WTC11 (cell line): Measurements from ENCODE around the gene CEP63. TPM values are rescaled to one million over a fixed set of nuclear protein-coding genes. Genes with fewer than 3 reads are reported as not detected.

Experiments used
- ATAC-seq: fragments of 200-7000 bp; cut with Tn5 transposase; 2 replicates; pipeline ENCODE4 v1.10.0; 2021; ENCODE audit warnings: mild to moderate bottlenecking, moderate library complexity
- CTCF ChIA-PET: fragments of 300-600 bp; sonication (Branson Sonifier 250); formaldehyde crosslinking; loops from one replicate; lab custom pipeline; 2021; ENCODE audit warnings: antibody characterized with exemption; lab: Charles Lee
- POLR2A ChIA-PET: fragments of 350-600 bp; sonication (Branson Sonifier 250); formaldehyde crosslinking; loops from one replicate; lab custom pipeline; 2021; ENCODE audit warnings: antibody characterized with exemption; lab: Charles Lee
- DNase-seq: peaks from one replicate; pipeline ENCODE4 v3.0.0; 2021; ENCODE audit warnings: low spot score
- H3K27ac Mint-ChIP-seq: 2 replicates; pipeline ENCODE4 v1.8.0; 2021; ENCODE audit warnings: mixed read lengths
- H3K27me3 Mint-ChIP-seq: 2 replicates; pipeline ENCODE4 v1.8.0; 2021; ENCODE audit warnings: low read depth, mild to moderate bottlenecking, moderate library complexity, mixed read lengths
- H3K36me3 Mint-ChIP-seq: 2 replicates; pipeline ENCODE4 v1.8.0; 2021; ENCODE audit warnings: mixed read lengths
- H3K4me1 Mint-ChIP-seq: 2 replicates; pipeline ENCODE4 v1.8.0; 2022; ENCODE audit warnings: mixed read lengths
- H3K4me3 Mint-ChIP-seq: 2 replicates; pipeline ENCODE4 v1.8.0; 2021; ENCODE audit warnings: mild to moderate bottlenecking, moderate library complexity, mixed read lengths
- H3K9me3 Mint-ChIP-seq: 2 replicates; pipeline ENCODE4 v1.8.0; 2021; ENCODE audit warnings: mixed read lengths
- CDX4 ChIP-seq: fragments of 250-450 bp; sonication (Bioruptor Pico); IDR thresholded peaks from 2 replicates; pipeline ENCODE4 v1.9.0; 2021; ENCODE audit warnings: moderate library complexity, mild to moderate bottlenecking, inconsistent platforms, borderline replicate concordance
- CREB1 ChIP-seq: sonication (generic); formaldehyde crosslinking; IDR thresholded peaks from 2 replicates; pipeline ENCODE4 v1.8.0; 2023; ENCODE audit warnings: mild to moderate bottlenecking, missing genetic modification reagents
- ELF4 ChIP-seq: sonication (generic); formaldehyde crosslinking; IDR thresholded peaks from 2 replicates; pipeline ENCODE4 v1.8.1; 2022; ENCODE audit warnings: low read depth, mild to moderate bottlenecking, moderate library complexity, missing genetic modification reagents
- FOXJ3 ChIP-seq: sonication (generic); formaldehyde crosslinking; IDR thresholded peaks from 2 replicates; pipeline ENCODE4 v1.9.0; 2021; ENCODE audit warnings: missing genetic modification reagents, mild to moderate bottlenecking, borderline replicate concordance
- FOXK1 ChIP-seq: sonication (generic); formaldehyde crosslinking; IDR thresholded peaks from 2 replicates; pipeline ENCODE4 v1.8.0; 2022; ENCODE audit warnings: mild to moderate bottlenecking, moderate library complexity, missing genetic modification reagents
- FOXP1 ChIP-seq: sonication (generic); formaldehyde crosslinking; IDR thresholded peaks from 2 replicates; pipeline ENCODE4 v1.8.0; 2022; ENCODE audit warnings: missing genetic modification reagents, mild to moderate bottlenecking, moderate library complexity, borderline replicate concordance
- GABPB1 ChIP-seq: sonication (generic); formaldehyde crosslinking; IDR thresholded peaks from 2 replicates; pipeline ENCODE4 v1.8.1; 2023; ENCODE audit warnings: mild to moderate bottlenecking, missing genetic modification reagents
- IRF1 ChIP-seq: sonication (generic); formaldehyde crosslinking; IDR thresholded peaks from 2 replicates; pipeline ENCODE4 v1.8.0; 2023; ENCODE audit warnings: missing genetic modification reagents
- IRF2 ChIP-seq: sonication (generic); formaldehyde crosslinking; IDR thresholded peaks from 2 replicates; pipeline ENCODE4 v1.8.0; 2022; ENCODE audit warnings: low read depth, missing genetic modification reagents, borderline replicate concordance
- NR3C1 ChIP-seq: sonication (generic); formaldehyde crosslinking; conservative IDR thresholded peaks from 2 replicates; pipeline ENCODE4 v1.8.1; 2023; ENCODE audit warnings: low read depth, mild to moderate bottlenecking, missing genetic modification reagents
- OVOL2 ChIP-seq: fragments of 250-450 bp; sonication (Bioruptor Pico); IDR thresholded peaks from 2 replicates; pipeline ENCODE4 v1.9.0; 2021; ENCODE audit warnings: mild to moderate bottlenecking, borderline replicate concordance
- PRDM15 ChIP-seq: sonication (generic); formaldehyde crosslinking; IDR thresholded peaks from 2 replicates; pipeline ENCODE4 v1.8.0; 2022; ENCODE audit warnings: missing genetic modification reagents
- RORB ChIP-seq: fragments of 250-450 bp; sonication (Bioruptor Pico); IDR thresholded peaks from 2 replicates; pipeline ENCODE4 v1.9.0; 2021; ENCODE audit warnings: mild to moderate bottlenecking
- ZMAT4 ChIP-seq: fragments of 250-450 bp; sonication (Bioruptor Pico); IDR thresholded peaks from 2 replicates; pipeline ENCODE4 v1.9.0; 2021; ENCODE audit warnings: mild to moderate bottlenecking
- ZNF232 ChIP-seq: sonication (generic); formaldehyde crosslinking; IDR thresholded peaks from 2 replicates; pipeline ENCODE4 v1.8.0; 2022; ENCODE audit warnings: mild to moderate bottlenecking, missing genetic modification reagents
- ZNF512 ChIP-seq: sonication (generic); formaldehyde crosslinking; IDR thresholded peaks from 2 replicates; pipeline ENCODE4 v1.8.1; 2022; ENCODE audit warnings: missing genetic modification reagents, borderline replicate concordance
- total RNA-seq: library from RNA; stranded (reverse); gene quantifications from 3 replicates; pipeline ENCODE4 v1.2.3, GENCODE V29; 2021
- TF ChIP-seq, protein P1 (sequence below): fragments of 250-450 bp; sonication (Bioruptor Pico); IDR thresholded peaks from 2 replicates; pipeline ENCODE4 v1.9.0; 2021; ENCODE audit warnings: mild to moderate bottlenecking
- TF ChIP-seq, protein P2 (sequence below): sonication (generic); formaldehyde crosslinking; IDR thresholded peaks from 2 replicates; pipeline ENCODE4 v1.8.1; 2023; ENCODE audit warnings: mild to moderate bottlenecking, missing genetic modification reagents, moderate library complexity
- TF ChIP-seq, protein P3 (sequence below): sonication (generic); formaldehyde crosslinking; IDR thresholded peaks from 2 replicates; pipeline ENCODE4 v1.8.0; 2022; ENCODE audit warnings: mild to moderate bottlenecking, missing genetic modification reagents

The CEP63 gene
- total RNA-seq, 1 experiment from 2014 or later: 28.0 TPM

- no peaks in the 10 kb centered on the region for H3K36me3 Mint-ChIP-seq
- no peak for DNase-seq
- no peaks in the 10 kb centered on the region for H3K27me3 Mint-ChIP-seq
- CTCF ChIA-PET: interaction anchor here (0.8 to 1.5 kb wide), 5 partner anchors 7 to 159 kb away, joined by 3 to 5 read pairs (median 4); no protein-coding TSS in a partner anchor
- no peak overlapping the region for H3K27ac Mint-ChIP-seq
- POLR2A ChIA-PET: interaction anchor here (1.0 kb wide), 1 partner anchor 94 kb away, joined by 9 read pairs; no protein-coding TSS in a partner anchor
- TF ChIP-seq ELF4 (CRISPR knock-in tag): no peak
- no peak for TF ChIP-seq PRDM15
- TF ChIP-seq FOXJ3: no peak
- no peak for TF ChIP-seq CDX4 (CRISPR knock-in tag)
- no peak for TF ChIP-seq ZNF512 (CRISPR knock-in tag)
- no peak for TF ChIP-seq IRF1 (CRISPR knock-in tag)
- TF ChIP-seq, protein P1, sequence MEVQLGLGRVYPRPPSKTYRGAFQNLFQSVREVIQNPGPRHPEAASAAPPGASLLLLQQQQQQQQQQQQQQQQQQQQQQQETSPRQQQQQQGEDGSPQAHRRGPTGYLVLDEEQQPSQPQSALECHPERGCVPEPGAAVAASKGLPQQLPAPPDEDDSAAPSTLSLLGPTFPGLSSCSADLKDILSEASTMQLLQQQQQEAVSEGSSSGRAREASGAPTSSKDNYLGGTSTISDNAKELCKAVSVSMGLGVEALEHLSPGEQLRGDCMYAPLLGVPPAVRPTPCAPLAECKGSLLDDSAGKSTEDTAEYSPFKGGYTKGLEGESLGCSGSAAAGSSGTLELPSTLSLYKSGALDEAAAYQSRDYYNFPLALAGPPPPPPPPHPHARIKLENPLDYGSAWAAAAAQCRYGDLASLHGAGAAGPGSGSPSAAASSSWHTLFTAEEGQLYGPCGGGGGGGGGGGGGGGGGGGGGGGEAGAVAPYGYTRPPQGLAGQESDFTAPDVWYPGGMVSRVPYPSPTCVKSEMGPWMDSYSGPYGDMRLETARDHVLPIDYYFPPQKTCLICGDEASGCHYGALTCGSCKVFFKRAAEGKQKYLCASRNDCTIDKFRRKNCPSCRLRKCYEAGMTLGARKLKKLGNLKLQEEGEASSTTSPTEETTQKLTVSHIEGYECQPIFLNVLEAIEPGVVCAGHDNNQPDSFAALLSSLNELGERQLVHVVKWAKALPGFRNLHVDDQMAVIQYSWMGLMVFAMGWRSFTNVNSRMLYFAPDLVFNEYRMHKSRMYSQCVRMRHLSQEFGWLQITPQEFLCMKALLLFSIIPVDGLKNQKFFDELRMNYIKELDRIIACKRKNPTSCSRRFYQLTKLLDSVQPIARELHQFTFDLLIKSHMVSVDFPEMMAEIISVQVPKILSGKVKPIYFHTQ (CRISPR knock-in tag): no peak
- no peak for TF ChIP-seq ZNF232
- no peak for TF ChIP-seq NR3C1 (CRISPR knock-in tag)
- TF ChIP-seq, protein P2, sequence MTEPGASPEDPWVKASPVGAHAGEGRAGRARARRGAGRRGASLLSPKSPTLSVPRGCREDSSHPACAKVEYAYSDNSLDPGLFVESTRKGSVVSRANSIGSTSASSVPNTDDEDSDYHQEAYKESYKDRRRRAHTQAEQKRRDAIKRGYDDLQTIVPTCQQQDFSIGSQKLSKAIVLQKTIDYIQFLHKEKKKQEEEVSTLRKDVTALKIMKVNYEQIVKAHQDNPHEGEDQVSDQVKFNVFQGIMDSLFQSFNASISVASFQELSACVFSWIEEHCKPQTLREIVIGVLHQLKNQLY: no peak
- no peak for TF ChIP-seq FOXK1 (CRISPR knock-in tag)
- TF ChIP-seq OVOL2: no peak
- TF ChIP-seq GABPB1: no peak
- no peak for TF ChIP-seq ZMAT4 (CRISPR knock-in tag)
- no peak for TF ChIP-seq RORB (CRISPR knock-in tag)
- no peak for TF ChIP-seq FOXP1 (CRISPR knock-in tag)
- no peak for TF ChIP-seq IRF2 (CRISPR knock-in tag)
- TF ChIP-seq, protein P3, sequence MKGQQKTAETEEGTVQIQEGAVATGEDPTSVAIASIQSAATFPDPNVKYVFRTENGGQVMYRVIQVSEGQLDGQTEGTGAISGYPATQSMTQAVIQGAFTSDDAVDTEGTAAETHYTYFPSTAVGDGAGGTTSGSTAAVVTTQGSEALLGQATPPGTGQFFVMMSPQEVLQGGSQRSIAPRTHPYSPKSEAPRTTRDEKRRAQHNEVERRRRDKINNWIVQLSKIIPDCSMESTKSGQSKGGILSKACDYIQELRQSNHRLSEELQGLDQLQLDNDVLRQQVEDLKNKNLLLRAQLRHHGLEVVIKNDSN (CRISPR knock-in tag): no peak
- no peak for TF ChIP-seq CREB1 (CRISPR knock-in tag)
- no peaks in the 10 kb centered on the region for H3K9me3 Mint-ChIP-seq
- peaks cover 37% of the 10 kb centered on the region for H3K4me1 Mint-ChIP-seq
- H3K4me3 Mint-ChIP-seq: no peak overlapping the region
- ATAC-seq: no peak
Measured at GRCh38 chr3:134466331-134466730, 19.5 kb upstream of the CEP63 start.
